Stimulated activated CD4-positive, alpha-beta T cell treated with anti-CD3 and anti-CD28 coated beads, Interleukin-15, amount 100 ng/mL, for 1 hour (primary cell): ENCODE results near the gene HLA-F.
A peak's percentile ranks its signal among the peaks of the same experiment; 100 is the strongest.

Experiments used
- DNase-seq, 2 donors: peaks; one replicate each; pipeline ENCODE4 v3.0.0-alpha.2; 2020; ENCODE audit warnings: low read depth in 1 of 2, low spot score in 1 of 2

HLA-F gene

DNA sequence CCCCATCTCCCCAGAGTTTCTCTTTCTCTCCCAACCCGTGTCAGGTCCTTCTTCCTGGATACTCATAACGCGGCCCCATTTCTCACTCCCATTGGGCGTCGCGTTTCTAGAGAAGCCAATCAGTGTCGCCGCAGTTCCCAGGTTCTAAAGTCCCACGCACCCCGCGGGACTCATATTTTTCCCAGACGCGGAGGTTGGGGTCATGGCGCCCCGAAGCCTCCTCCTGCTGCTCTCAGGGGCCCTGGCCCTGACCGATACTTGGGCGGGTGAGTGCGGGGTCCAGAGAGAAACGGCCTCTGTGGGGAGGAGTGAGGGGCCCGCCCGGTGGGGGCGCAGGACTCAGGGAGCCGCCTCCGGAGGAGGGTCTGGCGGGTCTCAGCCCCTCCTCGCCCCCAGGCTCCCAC, at the start of gene HLA-F:
Gene HLA-F (plus strand): TSS at position 173 of the 404 bp plus-strand sequence. CDS start 30 bp downstream, at position 203.
- DNase-seq, result peak; percentile 66 to 73

DNA sequence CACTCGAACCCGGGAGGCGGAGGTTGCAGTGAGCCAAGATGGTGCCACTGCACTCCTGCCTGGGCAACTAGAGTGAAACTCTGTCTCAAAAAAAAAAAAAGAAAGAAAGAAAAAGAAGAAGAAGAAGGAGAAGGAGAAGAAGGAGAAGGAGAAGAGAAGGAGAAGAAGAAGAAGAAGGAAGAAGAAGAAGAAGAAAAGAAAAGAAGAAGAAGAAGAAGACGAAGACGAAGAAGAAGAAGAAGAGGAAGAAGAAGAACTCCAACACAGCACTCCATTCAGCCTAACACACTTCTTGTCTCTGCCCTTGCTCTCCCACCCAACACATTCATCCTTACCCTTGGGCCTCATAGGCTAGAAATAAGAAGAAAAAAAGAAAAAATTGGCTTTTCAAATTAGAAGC, 49.2 kb upstream of the HLA-F start:
- no peak for DNase-seq

DNA sequence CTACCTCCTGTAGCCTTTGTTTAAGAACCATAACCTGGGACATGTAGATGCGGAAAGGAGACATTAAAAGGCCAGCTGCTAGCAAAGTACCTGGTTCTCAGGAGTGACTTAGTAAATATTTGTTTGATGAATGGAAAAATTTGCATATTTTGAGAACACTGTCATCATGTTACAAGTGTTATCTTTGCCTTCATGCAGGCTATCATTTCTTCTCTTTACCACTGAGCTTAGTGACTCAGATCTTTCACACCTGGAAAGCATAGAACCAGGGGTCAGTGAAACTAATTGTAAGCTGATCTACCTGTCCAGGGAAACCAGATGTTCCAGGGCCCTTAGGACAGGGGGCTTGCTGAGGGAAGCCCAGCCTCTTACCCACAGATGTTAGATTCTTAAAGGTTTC, 47.7 kb upstream of the HLA-F start:
- DNase-seq, result no peak

DNA sequence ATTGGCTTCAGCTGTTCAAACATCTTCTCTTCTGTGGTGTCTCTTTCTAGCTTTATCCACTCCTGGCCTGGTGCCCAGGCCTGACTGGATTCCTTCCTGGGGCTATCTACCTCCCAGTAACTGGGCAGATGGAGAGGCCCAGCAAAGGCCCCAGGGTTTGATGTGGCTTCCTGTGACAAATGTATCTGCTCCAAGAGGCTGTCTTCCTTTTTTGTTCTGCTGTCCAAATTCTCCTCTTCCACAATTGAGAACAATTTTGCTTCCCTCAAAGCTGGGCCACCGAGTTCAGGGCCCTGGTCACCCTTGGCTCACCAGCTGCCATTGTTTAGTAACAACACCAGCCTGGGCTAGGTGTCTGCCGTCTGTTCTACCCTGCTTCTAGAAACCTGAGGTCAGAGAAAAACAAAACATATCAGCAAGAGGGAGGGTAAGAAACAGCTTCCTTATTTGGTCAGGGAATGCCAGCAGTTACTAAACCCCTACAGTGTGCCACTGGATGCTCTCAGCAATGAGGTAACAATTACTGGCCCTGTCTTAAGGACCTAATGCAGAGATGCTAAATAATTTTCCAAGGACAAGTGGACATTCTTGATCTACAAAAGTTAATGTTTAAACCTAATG, 46.1 kb upstream of the HLA-F start:
- no peak for DNase-seq

DNA sequence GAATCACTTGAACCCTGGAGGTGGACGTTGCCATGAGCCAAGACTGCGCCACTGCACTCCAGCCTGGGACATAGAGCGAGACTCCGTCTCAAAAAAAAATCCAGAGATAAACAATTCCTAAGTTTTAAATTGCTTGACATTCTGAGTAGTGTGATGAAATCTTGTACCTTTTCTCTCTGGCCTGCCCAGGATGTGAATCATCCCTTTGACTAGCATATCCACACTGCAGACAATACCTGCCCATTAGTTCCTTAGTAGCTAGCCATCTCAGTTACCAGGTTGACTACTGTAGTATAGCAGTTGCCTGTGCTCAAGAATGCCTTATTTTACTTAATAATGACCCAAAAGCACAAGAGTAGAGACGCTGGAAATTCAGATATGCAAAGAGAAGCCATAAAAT, 45.1 kb upstream of the HLA-F start:
- DNase-seq, result no peak

DNA sequence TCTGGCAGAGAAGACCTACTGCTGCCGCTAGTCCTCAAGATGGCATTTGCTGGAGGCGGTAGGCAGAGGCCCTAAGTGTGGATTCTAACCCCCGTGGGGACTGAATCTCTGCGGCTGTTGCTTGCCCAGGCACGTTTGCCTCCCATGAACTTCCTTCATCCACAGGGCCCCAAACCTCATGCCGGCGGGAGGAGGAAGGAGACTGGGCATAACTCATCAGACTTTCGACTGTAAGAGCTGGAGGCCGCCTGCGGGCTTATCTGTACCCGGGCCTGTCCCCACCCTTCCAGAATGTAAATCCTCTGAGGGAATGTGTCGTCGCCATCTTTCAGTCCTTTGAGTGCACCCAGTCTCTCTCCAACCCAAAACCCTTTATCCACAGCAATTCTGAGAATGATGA, 43.3 kb upstream of the HLA-F start:
- no peak for DNase-seq

DNA sequence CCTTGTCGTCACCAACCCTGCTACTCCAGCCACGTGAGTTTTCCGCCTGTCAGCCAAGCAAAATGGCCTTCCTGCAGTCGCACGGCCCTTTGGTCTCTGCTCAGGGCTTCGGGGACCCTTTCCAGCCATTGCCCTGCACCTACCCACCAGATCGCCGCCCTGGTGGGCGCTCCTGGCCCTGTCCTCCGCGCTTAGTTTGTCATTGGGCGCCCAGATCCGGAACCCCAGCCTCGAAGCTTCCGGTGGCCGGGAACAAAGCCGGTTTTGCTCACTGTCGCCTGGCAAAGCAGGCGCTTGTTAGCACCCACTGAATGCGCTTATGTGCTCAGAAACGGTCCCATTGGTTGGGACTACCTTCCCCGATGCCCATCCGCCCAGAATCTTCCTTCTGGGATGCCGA, 42.8 kb upstream of the HLA-F start:
- DNase-seq, result no peak

DNA sequence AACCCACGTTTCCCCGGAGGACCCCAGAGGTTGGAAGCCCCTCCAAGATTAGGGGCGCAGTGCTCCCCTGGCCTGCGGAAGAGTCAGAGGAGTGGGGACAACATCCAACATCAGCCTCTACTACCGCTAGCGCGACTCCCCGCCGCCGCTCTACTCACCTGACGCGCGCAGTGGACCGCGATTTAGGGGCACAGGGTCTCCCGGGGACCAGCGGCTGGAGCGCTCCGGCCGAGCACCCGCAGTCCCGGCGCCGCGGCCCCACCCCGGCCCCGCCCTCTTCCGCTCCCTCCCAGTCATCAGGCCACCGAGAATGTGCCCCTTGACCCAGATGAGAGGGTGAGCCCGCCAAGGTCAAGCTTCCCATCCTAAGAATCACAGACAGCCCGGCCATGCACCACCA, 42.3 kb upstream of the HLA-F start, which contains the start of gene ZFP57:
Gene ZFP57 (minus strand): TSS at position 249 of the 400 bp plus-strand sequence. CDS start 4,149 bp downstream, outside the sequence.
- no peak for DNase-seq

DNA sequence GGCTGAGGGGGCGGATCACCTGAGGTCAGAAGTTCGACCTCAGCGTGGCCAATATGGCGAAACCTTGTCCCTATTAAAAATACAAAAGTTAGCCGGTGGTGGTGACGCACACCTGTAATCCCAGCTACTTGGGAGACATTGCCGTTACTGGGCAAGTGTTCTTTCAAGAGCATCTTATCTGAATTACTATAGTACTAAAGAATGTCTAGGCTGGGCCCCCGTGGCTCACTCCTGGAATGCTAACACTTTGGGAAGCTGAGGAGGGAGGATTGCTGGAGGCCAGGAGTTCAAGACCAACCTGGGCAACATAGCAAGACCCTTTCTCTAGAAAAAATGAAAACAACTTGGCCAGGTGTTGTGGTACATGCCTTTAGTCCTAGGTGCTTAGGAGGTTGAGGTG, 41.4 kb upstream of the HLA-F start:
- no peak for DNase-seq

DNA sequence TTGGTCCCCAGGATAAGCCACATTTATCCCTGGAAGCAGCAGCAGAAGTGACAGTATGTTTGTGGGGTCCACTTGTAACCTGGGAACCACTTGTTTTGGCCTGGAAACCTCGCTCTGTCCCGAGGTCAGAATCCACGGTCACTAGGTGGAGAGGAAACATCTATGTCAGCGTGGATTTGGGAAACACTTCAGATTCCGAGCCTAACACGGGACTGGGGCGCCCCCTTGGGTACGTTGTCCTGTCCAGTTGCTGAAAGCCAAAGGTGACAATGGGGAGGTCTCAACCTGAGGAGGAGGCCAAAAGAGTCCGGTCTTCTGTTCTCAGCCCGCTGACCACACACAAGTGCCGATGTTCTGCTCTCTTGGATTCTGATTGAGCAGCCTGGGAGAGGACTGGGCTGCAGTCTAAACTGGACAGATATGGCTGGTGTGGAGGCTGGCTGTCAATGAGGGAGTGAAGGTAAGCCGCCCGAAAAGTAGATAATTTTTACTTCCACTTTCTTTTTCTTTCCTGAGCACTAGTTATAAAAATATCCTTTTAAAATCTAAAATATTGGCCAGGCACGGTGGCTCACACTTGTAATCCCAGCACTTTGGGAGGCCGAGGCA, 37.4 kb upstream of the HLA-F start:
- no peak for DNase-seq

DNA sequence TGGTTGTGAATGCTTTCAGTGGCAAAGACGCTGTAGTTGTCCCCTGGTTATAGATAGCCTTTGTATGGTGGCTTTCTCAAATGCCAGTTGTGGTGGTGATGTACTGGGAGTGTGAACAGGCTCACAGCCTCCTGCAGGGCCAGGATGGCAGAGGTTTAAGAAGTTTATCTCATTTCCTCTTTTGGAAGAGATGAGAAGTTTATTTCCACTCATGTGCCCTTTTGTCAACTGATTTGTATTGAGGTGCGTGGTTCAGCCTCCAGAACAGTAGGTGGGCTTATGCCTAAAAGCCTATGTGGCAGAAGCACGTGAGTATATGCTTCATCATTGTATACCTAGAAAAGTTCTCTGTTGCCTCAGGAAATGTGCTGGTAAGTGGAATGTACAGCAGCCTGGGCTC, 28.6 kb upstream of the HLA-F start:
- no peak for DNase-seq

DNA sequence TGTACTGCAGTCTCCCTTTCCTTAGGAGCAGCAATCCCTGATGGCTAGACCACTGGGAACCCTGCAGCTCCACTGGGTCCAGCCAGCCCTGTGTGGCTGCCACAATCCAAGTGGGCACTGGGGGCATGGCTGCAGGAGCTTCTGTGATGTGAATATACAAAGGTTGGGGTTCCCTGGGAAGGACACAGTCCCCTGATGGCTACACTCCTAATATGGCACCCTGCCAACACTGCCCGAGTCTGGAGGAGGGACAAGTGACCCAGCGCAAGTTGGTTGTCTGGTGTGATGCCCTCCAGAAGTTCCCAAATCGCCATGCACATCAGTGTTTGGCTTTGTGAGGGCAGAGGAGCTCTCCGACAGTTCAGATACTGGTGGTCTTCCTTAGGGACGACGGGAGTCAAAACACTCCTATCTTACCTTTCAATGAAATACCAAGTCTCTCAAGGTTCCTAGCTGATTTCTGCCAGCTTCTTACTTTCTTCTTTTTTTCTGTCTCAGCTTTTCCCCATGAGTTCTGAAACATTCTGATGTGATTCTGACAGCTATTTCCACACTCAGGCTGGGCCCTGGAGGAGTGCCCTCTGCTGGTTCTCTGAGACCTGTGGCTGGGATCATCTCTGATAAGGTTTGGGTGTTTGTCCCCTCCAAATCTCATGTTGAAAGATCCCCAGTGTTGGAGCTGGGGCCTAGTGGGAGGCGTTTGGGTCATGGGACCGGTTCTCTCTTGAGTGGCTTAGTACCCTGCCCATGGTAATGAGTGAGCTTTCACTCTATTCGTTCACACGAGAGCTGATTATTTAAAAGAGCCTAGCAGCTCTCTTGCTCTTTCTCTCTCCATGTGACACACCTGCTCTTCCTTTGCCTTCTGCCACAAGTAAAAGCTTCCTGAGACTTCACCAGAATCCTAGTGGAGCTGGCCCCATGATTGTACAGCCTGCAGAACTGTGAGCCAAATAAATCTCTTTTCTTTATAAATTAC, 26.8 kb upstream of the HLA-F start:
- DNase-seq, result no peak

DNA sequence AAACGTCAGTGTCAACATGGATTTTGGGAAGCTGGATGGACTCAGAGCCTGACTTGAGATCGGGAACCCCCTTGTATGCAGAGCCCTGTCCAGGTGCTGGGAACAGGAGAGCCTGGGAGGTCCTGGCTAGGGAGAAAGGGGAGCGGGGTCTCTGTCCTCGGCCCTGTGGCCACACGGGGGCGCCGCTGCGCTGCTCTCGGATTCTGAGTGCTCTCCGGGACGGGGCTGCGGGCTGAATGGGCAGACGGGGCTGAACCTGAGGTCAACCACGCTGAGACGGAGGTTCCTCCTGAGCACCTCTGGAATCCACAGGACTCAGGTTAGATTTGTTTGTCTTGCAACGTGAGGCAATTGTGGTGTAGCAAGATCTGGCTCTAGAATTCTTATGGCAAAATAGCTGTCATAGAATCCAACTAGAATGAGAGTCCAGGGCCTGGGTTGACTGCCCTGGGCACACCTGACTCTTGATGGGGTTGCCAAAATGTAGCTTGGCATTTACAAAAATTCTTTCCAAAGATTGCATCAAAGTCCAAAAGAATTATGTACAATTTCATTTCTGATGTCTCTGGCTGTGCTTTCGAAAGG, 20.6 kb upstream of the HLA-F start:
- DNase-seq, result peak; percentile 68 to 71

DNA sequence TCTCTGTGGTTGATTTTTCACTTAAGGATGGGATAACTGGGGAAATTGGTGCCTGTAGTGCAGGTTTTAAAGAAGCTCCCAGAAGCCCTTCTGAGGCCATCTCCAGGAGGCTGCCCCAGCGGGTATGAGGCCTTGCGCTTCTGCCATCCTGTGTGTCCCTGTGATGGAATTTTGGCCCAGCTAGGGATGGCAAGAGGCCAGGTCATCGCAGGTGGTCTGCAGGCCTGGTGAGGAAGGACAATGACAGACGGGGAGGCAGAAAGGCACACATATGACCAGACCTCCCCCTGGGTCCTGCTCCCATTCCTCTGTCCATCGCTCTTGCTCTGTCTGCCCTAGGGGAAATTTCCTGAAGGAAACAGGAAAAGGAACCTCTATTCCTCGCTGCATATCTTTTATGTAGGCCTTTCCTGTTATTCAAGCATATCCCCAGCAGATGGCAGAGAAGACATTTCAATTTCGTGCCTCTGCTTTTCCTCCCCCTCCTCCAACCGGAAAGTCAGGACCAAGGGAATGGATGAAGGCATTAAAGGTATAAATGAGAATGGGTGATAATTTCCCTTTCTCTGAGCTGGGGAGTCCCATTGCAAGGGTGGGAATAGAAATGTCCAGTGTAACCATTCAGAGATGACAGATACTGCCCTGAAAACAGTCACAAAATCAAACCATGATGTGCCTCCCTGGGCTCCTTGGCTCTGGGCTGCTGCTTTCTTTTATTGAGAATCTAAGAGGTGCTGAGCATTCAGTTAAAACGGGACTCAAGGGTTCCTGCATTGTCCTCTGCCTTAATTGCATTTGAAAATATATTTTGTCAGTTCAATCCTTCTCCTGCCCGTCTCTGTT, 17.6 kb upstream of the HLA-F start:
- no peak for DNase-seq

DNA sequence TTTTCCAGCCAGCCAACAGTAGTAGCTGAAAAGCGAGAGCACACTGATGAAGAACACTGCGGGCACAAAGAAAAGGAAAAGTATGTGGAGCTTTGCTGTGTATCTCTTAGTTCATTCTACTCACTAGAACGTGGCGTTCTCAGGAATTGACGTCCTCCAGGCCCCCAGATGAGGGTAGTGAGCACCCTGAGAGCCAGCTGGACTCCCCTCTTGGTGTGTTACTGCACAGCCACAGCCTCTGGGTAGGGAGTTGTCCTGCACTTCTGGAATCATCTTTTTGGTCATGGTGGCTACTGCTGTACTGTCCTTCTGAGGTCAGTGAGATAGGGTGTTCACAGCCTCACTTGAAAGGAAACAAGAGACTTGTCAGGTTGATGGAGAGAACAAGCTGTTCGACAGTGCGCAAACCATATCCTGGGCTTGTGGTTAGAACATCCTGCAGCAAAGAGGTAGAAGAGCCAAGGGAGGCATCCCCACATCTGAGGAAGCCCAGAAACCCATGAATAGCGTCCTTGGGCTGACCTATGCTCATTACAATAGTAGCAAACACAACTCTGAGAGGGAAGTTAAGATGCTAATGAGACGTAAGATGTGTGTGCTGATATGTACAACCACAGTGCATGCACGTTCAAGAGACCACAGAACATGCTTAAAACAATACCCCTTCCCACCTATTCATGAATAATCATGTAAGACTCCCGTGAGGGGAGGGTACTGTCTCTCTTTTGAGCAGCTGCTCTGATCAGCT, 14.6 kb upstream of the HLA-F start:
- DNase-seq, result peak in 1 of 2 donors; percentile 38

DNA sequence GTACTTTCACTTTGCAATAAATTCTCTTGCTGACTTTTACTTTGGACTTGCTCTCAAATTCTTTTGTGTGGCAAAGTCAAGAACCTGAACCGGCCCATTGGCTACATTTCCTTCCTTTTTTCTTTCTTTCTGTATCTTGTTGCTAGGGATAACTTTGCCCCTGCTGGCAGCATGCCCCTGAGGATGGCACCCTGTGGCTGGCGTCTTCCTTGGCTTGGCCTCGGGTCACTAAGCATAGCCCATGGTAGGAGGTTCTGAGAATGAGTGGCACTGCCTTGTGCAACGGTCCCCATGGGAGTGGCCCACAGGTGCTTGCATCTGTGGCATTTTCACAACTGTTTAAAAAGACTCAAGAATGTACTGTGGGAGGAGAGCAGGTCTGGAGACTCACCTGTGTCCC, 14.0 kb upstream of the HLA-F start:
- no peak for DNase-seq

DNA sequence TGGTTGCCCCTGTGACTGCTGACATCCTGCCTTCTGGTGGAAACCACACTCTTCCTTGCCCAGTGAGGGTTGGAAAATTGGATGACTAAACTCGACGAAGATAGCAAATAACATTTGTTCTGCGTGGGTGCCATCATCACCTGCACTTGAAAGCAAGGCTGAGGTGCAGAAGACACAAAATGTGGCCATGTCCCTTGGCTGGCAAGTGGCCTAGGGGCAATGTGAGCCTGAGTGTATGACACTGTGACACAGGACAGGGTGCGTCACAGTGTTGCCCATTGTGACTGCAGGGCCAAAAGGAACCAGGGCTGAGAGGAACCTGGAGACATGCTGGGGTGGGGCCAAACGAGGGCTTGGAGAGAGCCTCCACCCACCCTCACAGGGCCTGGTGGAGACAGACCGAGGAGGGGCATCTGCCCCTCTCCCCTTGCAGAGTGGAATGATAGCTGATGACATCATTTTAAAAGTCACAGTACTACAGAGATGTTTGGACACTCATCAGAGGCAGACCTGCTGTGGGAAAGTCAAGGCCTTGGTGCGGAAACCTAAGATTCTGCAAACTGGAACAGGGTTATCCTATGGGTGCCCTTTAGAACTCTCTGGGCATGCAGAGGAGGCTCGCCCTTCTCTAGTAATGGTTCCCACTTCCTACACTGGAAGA, 12.8 kb upstream of the HLA-F start:
- no peak for DNase-seq

DNA sequence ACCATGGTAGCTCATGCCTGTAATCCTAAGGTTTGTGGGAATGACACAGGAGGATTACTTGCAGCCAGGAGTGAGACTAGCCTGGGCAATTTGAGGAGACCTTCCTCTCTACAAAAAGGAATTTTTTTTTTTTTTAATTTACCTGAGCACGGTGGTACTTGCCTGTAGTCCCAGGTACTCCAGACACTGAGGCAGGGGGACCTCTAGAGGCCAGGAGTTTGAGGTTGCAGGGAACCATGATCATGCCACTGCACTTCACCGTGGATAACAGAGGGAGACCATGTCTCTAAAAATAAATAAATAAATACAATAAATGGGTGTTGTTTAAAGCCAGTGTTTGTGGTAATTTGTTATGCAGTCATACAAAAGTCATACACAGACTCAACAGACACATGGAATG, 2.4 kb upstream of the HLA-F start:
- DNase-seq, result no peak
